ENCODE measurements around the gene TSPAN18.

The TSPAN18 gene

GRCh38 chr11:44726283-44727113, at the start of gene TSPAN18:
TSPAN18 (plus strand) TSS chr11:44726962; CDS start chr11:44906417, 179,455 bp downstream.
- DNase-seq (ENCODE audit: low spot score) = peak; percentile 37

GRCh38 chr11:44680982-44681597, 45.7 kb upstream of the TSPAN18 start:
- no peak for DNase-seq (ENCODE audit: low spot score)

- DNase-seq (ENCODE audit: low spot score) = peak; percentile 65
These were observed 45.1 kb upstream of the TSPAN18 start for GRCh38 chr11:44681698-44682097.

GRCh38 chr11:44684859-44685281, 41.9 kb upstream of the TSPAN18 start:
- DNase-seq (ENCODE audit: low spot score) = no peak

- DNase-seq (ENCODE audit: low spot score) = no peak
These were observed 39.4 kb upstream of the TSPAN18 start for GRCh38 chr11:44687388-44687787.

- DNase-seq (ENCODE audit: low spot score) = no peak
These were observed 37.5 kb upstream of the TSPAN18 start for GRCh38 chr11:44689265-44689664.

GRCh38 chr11:44690651-44691050, 36.1 kb upstream of the TSPAN18 start:
- no peak for DNase-seq (ENCODE audit: low spot score)

GRCh38 chr11:44692460-44692859, 34.3 kb upstream of the TSPAN18 start:
- no peak for DNase-seq (ENCODE audit: low spot score)

- DNase-seq (ENCODE audit: low spot score) = no peak
These were observed 33.1 kb upstream of the TSPAN18 start for GRCh38 chr11:44693654-44694119.

GRCh38 chr11:44694443-44694842, 32.3 kb upstream of the TSPAN18 start:
- DNase-seq (ENCODE audit: low spot score) = no peak

- no peak for DNase-seq (ENCODE audit: low spot score)
These were observed 31.5 kb upstream of the TSPAN18 start for GRCh38 chr11:44695169-44695833.

- DNase-seq (ENCODE audit: low spot score) = no peak
These were observed 28.4 kb upstream of the TSPAN18 start for GRCh38 chr11:44698252-44698912.

GRCh38 chr11:44699497-44700408, 27.0 kb upstream of the TSPAN18 start:
- no peak for DNase-seq (ENCODE audit: low spot score)

- no peak for DNase-seq (ENCODE audit: low spot score)
These were observed 25.5 kb upstream of the TSPAN18 start for GRCh38 chr11:44701276-44701675.

- no peak for DNase-seq (ENCODE audit: low spot score)
These were observed 23.9 kb upstream of the TSPAN18 start for GRCh38 chr11:44702889-44703288.

GRCh38 chr11:44707094-44707493, 19.7 kb upstream of the TSPAN18 start:
- no peak for DNase-seq (ENCODE audit: low spot score)

GRCh38 chr11:44708009-44708408, 18.8 kb upstream of the TSPAN18 start:
- DNase-seq (ENCODE audit: low spot score) = no peak

- no peak for DNase-seq (ENCODE audit: low spot score)
These were observed 18.1 kb upstream of the TSPAN18 start for GRCh38 chr11:44708523-44709280.

GRCh38 chr11:44709281-44709562, 17.5 kb upstream of the TSPAN18 start:
- no peak for DNase-seq (ENCODE audit: low spot score)

GRCh38 chr11:44709966-44710365, 16.8 kb upstream of the TSPAN18 start:
- peak; percentile 19 for DNase-seq (ENCODE audit: low spot score)

All from AG08395 (cell line).